Kidney (tissue), 14 donors: ENCODE data around the gene CRYBG1. TPM values are rescaled to one million over a fixed set of nuclear protein-coding genes. Genes with fewer than 3 reads are reported as not detected.
A peak's percentile ranks its signal among the peaks of the same experiment; 100 is the strongest.

Source experiments
- DNase-seq, 5 donors: peaks; one replicate each; pipeline ENCODE4 v3.0.0-alpha.2; 2013 to 2020
- FAIRE-seq: peaks from 2 replicates; lab custom pipeline; 2012; peaks lifted over from hg19 to GRCh38; lab: Jason Lieb, UNC
- H3K27ac ChIP-seq, 2 donors: one replicate each; pipeline ENCODE4 v1.7.0; 2013; ENCODE audit warnings: low read depth in 2 of 2, low read length in 2 of 2, inconsistent platforms in 1 of 2
- H3K27me3 ChIP-seq: one replicate; pipeline ENCODE4 v1.7.1; 2013; ENCODE audit warnings: low read length, inconsistent platforms; ENCODE audit not compliant: control insufficient read depth, insufficient read depth
- H3K36me3 ChIP-seq, 3 donors: one replicate each; pipeline versions ENCODE4 v1.7.0 to v1.7.1; 2013; ENCODE audit warnings: low read length in 3 of 3, control low read depth in 1 of 3, inconsistent platforms in 1 of 3; ENCODE audit not compliant: insufficient read depth in 3 of 3, control insufficient read depth in 2 of 3
- H3K4me1 ChIP-seq, 3 donors: one replicate each; pipeline versions ENCODE4 v1.7.0 to v1.7.1; 2013; ENCODE audit warnings: low read length in 3 of 3, inconsistent platforms in 1 of 3, low read depth in 1 of 3; ENCODE audit not compliant: control insufficient read depth in 2 of 3, insufficient read depth in 2 of 3
- H3K4me3 ChIP-seq, 3 donors: one replicate each; pipeline versions ENCODE4 v1.7.0 to v1.8.1; 2013; ENCODE audit warnings: low read length in 3 of 3, control low read depth in 1 of 3, inconsistent platforms in 1 of 3
- H3K9ac ChIP-seq, 3 donors: one replicate each; pipeline versions ENCODE4 v1.7.0 to v1.7.1; 2013; ENCODE audit warnings: low read length in 3 of 3, control low read depth in 1 of 3, inconsistent platforms in 1 of 3
- H3K9me3 ChIP-seq, 3 donors: one replicate each; pipeline versions ENCODE4 v1.7.0 to v1.7.1; 2013; ENCODE audit warnings: low read length in 3 of 3, control low read depth in 1 of 3, inconsistent platforms in 1 of 3; ENCODE audit not compliant: control insufficient read depth in 2 of 3, insufficient read depth in 1 of 3
- intact Hi-C: fragments of 100-400 bp; cut with DNase I; formaldehyde crosslinking; loops from one replicate; pipeline ENCODE4 v1.11.1; 2022
- polyA plus RNA-seq: library from polyadenylated mRNA; stranded (reverse); fragments of 350-450 nt; fragmentation: Illumina TruSeq; extraction: RNeasy Lipid Tissue Mini Kit (QIAGEN cat#74804); gene quantifications from one replicate; pipeline ENCODE4 v1.2.3, GENCODE V29; 2014; ENCODE audit warnings: low read depth, low replicate concordance; ENCODE audit not compliant: insufficient read depth
- total RNA-seq: library from RNA; stranded (reverse); fragmentation: NEBNext Ultra II Directional; extraction: Animal tissue kit (Norgen Biotek cat#: 25700); gene quantifications from one replicate; pipeline ENCODE4 v1.2.1, GENCODE V29; 2021
- TF ChIP-seq, protein P1 (sequence below): IDR thresholded peaks from 3 replicates; pipeline ENCODE4 v1.5.1; 2012; ENCODE audit warnings: mild to moderate bottlenecking, moderate library complexity, borderline replicate concordance; ENCODE audit not compliant: insufficient read depth; ENCODE audit errors: extremely low read depth
- donor health status: control.
- donor health status: control.
- donor health status: control.
- donor health status: control.
- donor health status: control.
- donor health status: DM: yes; HTN: yes; CAD: no.
- donor health status: Normal renal cell carcinoma (clear cell type).

The CRYBG1 gene
- total and polyA plus RNA-seq, 2 donors from 2014 or later, result 7.0 to 32.6 TPM

GRCh38 chr6:106411056-106411455 is 50.5 kb downstream of the CRYBG1 start:
- peak in 2 of 5 donors; percentile 21 to 32 for DNase-seq
- H3K27ac ChIP-seq, result peak overlapping the region in 1 of 2 donors; percentile 46

DNA sequence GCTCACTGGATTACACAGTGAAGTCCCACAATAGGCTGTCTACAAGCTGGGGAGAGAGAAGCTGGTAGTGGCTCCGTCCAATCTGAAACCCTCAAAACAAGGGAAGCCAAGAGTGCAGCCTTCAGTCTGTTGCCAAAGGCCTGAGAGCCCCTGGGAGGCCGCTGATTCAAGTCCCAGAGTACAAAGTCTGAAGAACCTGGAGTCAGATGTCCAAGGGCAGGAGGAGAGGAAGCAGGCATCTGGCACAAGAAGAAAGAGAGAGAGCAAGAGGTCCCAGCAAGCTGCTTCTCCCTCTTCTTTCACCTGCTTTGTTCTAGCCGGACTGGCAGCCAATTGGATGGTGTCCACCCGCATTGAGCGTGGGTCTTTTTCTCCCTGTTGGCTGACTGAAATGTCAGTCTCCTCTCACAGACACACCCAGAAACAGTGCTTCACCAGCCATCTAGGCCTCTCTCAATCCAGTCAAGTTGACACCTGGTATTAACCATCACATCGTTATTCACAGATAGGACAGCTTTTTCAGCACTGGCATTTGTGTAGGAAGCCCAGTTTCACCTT is 51.2 kb downstream of the CRYBG1 start:
- intact Hi-C loops, result no loop called here
- Histone ChIP-seq H3K9me3 (no peaks in the 10 kb centered on the region), H3K36me3 (no peaks in the 10 kb centered on the region), H3K4me1 (peaks cover 0 to 6% (median 5%) of the 10 kb centered on the region in 3 donors), H3K27ac (peak overlapping the region in 1 of 2 donors; percentile 14), H3K9ac (peak overlapping the region in 1 of 3 donors; percentile 7), H3K27me3 (no peaks in the 10 kb centered on the region), H3K4me3 (no peak overlapping the region)
- no peak for FAIRE-seq
- peak in 2 of 5 donors; percentile 13 to 24 for DNase-seq
- TF ChIP-seq, protein P1, sequence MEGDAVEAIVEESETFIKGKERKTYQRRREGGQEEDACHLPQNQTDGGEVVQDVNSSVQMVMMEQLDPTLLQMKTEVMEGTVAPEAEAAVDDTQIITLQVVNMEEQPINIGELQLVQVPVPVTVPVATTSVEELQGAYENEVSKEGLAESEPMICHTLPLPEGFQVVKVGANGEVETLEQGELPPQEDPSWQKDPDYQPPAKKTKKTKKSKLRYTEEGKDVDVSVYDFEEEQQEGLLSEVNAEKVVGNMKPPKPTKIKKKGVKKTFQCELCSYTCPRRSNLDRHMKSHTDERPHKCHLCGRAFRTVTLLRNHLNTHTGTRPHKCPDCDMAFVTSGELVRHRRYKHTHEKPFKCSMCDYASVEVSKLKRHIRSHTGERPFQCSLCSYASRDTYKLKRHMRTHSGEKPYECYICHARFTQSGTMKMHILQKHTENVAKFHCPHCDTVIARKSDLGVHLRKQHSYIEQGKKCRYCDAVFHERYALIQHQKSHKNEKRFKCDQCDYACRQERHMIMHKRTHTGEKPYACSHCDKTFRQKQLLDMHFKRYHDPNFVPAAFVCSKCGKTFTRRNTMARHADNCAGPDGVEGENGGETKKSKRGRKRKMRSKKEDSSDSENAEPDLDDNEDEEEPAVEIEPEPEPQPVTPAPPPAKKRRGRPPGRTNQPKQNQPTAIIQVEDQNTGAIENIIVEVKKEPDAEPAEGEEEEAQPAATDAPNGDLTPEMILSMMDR, result no peak

More at GRCh38 chr6:106411056-106411455, 50.5 kb downstream of the CRYBG1 start:
- Histone ChIP-seq H3K4me1 (peaks cover 0 to 6% (median 5%) of the 10 kb centered on the region in 3 donors), H3K27me3 (no peaks in the 10 kb centered on the region), H3K9me3 (no peaks in the 10 kb centered on the region), H3K4me3 (no peak overlapping the region), H3K9ac (no peak overlapping the region), H3K36me3 (no peaks in the 10 kb centered on the region)
- intact Hi-C loops, result no loop called here
- FAIRE-seq, result no peak
- TF ChIP-seq, protein P1, result no peak

GRCh38 chr6:106413016-106413415 is 52.5 kb downstream of the CRYBG1 start:
- intact Hi-C loops, result no loop called here
- Histone ChIP-seq H3K27me3 (no peaks in the 10 kb centered on the region), H3K9me3 (no peaks in the 10 kb centered on the region), H3K4me1 (peaks cover 0 to 6% (median 5%) of the 10 kb centered on the region in 3 donors), H3K27ac (no peak overlapping the region), H3K36me3 (no peaks in the 10 kb centered on the region), H3K9ac (no peak overlapping the region), H3K4me3 (no peak overlapping the region)
- DNase-seq (no peak), FAIRE-seq (no peak)
- TF ChIP-seq, protein P1, result no peak

DNA sequence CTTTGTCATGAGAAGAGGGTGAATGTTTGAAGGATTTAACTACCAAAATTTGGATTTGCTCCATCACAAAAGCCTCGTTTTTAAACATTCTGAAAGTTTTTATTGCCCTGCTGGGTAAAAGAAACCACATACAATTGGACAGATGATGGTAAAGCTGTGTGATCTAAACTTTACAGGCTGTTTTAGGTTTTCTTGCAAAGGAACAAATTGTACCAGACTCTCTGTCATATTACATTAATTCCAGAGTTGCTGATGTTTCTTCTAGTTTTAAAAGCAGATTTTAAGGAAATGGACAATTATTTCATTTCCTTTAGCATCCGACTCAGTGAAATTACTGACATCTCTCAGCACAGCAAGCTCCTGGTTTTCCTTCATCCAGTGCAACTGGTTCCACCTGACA is 53.2 kb downstream of the CRYBG1 start:
- Histone ChIP-seq H3K9ac (no peak overlapping the region), H3K27ac (no peak overlapping the region), H3K36me3 (no peaks in the 10 kb centered on the region), H3K27me3 (no peaks in the 10 kb centered on the region), H3K4me3 (no peak overlapping the region), H3K4me1 (peaks cover 0 to 6% (median 5%) of the 10 kb centered on the region in 3 donors), H3K9me3 (no peaks in the 10 kb centered on the region)
- FAIRE-seq (no peak), DNase-seq (no peak)
- intact Hi-C loops, result no loop called here
- TF ChIP-seq, protein P1, result no peak
